H1 (cell line): ENCODE data around the gene GPR176. TPM values are rescaled to one million over a fixed set of nuclear protein-coding genes. Genes with fewer than 3 reads are reported as not detected.
"Not testable (repeated sequence)": the region's sequence is repeated elsewhere in the genome, so short reads cannot be mapped to it uniquely, and the experiment has no call there.

Experiments used
- CTCF ChIA-PET: fragments of 300-600 bp; sonication (Branson Sonifier 250); formaldehyde crosslinking; loops from one replicate; lab custom pipeline; 2021; ENCODE audit not compliant: partially characterized antibody; lab: Charles Lee
- POLR2A ChIA-PET: fragments of 300-600 bp; sonication (Branson Sonifier 250); formaldehyde crosslinking; loops from one replicate; lab custom pipeline; 2021; ENCODE audit warnings: inconsistent platforms; ENCODE audit not compliant: partially characterized antibody; lab: Charles Lee
- DNase-seq, 2 experiments: peaks; one replicate each; pipeline versions ENCODE4 v3.0.0 to v3.0.0-alpha.2; 2010 to 2022; ENCODE audit warnings: low spot score in 2 of 2, low read depth in 1 of 2, mixed read lengths in 1 of 2
- FAIRE-seq: peaks from 2 replicates; lab custom pipeline; 2011; peaks lifted over from hg19 to GRCh38; lab: Jason Lieb, UNC
- H2AFZ ChIP-seq: 2 replicates; pipeline ENCODE4 v1.8.1; 2012; ENCODE audit warnings: low read length, inconsistent platforms
- H2AK5ac ChIP-seq: 2 replicates; pipeline ENCODE4 v1.6.1; 2013; ENCODE audit warnings: low read depth, low read length
- H2BK120ac ChIP-seq: replicated peaks from 2 replicates; pipeline ENCODE3; 2013; ENCODE audit warnings: low read depth, low read length, inconsistent platforms
- H2BK12ac ChIP-seq: 2 replicates; pipeline ENCODE4 v1.6.1; 2013; ENCODE audit warnings: low read depth, low read length
- H2BK15ac ChIP-seq: 2 replicates; pipeline ENCODE4 v1.6.1; 2013; ENCODE audit warnings: low read length
- H2BK20ac ChIP-seq: 2 replicates; pipeline ENCODE4 v1.6.1; 2013; ENCODE audit warnings: low read length
- H2BK5ac ChIP-seq: 2 replicates; pipeline ENCODE4 v1.6.1; 2013; ENCODE audit warnings: low read depth, low read length
- H3K14ac ChIP-seq: 2 replicates; pipeline ENCODE4 v1.6.1; 2013; ENCODE audit warnings: inconsistent platforms; ENCODE audit not compliant: insufficient read length
- H3K18ac ChIP-seq: 2 replicates; pipeline ENCODE4 v1.6.1; 2013; ENCODE audit warnings: low read length; ENCODE audit errors: extremely low read depth
- H3K23ac ChIP-seq: 2 replicates; pipeline ENCODE4 v1.6.1; 2013; ENCODE audit warnings: inconsistent platforms; ENCODE audit not compliant: insufficient read length
- H3K23me2 ChIP-seq: 2 replicates; pipeline ENCODE4 v1.6.1; 2013; ENCODE audit warnings: low read depth, low read length
- H3K27ac ChIP-seq: 2 replicates; pipeline ENCODE4 v1.6.1; 2011; ENCODE audit warnings: low read depth, low read length, inconsistent platforms
- H3K27me3 ChIP-seq, 4 experiments: replicated peaks in 1 of 4; 1 replicate in 1 of 4; 2 replicates in 3 of 4; pipeline versions ENCODE4 v1.6.1 to v1.8.1; 2011 to 2013; ENCODE audit warnings: low read length in 3 of 4, mild to moderate bottlenecking in 3 of 4, inconsistent platforms in 2 of 4, mixed read lengths in 2 of 4, moderate library complexity in 1 of 4; ENCODE audit not compliant: control insufficient read depth in 3 of 4, insufficient read depth in 3 of 4; ENCODE audit errors: extremely low read depth in 1 of 4
- H3K36me3 ChIP-seq, 4 experiments: 2 replicates each; pipeline versions ENCODE4 v1.6.1 to v1.8.1; 2011 to 2013; ENCODE audit warnings: mild to moderate bottlenecking in 4 of 4, low read length in 3 of 4, moderate library complexity in 2 of 4, control low read depth in 1 of 4, inconsistent platforms in 1 of 4; ENCODE audit not compliant: insufficient read depth in 4 of 4, control insufficient read depth in 2 of 4
- H3K4ac ChIP-seq: replicated peaks from 2 replicates; pipeline ENCODE3; 2013; ENCODE audit warnings: low read length, low read depth, mixed read lengths, inconsistent platforms; ENCODE audit not compliant: insufficient read length
- H3K4me1 ChIP-seq, 4 experiments: replicated peaks in 1 of 4; 1 replicate in 1 of 4; 2 replicates in 3 of 4; pipeline versions ENCODE4 v1.6.1 to v1.8.1; 2011 to 2013; ENCODE audit warnings: low read length in 3 of 4, inconsistent platforms in 2 of 4, mixed read lengths in 1 of 4; ENCODE audit not compliant: insufficient read depth in 4 of 4, control insufficient read depth in 3 of 4
- H3K4me2 ChIP-seq, 2 experiments: 2 replicates each; pipeline versions ENCODE4 v1.6.1 to v1.8.1; 2011 to 2013; ENCODE audit warnings: low read depth in 2 of 2, low read length in 2 of 2, control low read depth in 1 of 2, inconsistent platforms in 1 of 2, mild to moderate bottlenecking in 1 of 2; ENCODE audit not compliant: insufficient read depth in 1 of 2
- H3K4me3 ChIP-seq, 4 experiments: fragments of 200-600, 300-600 bp in 1 of 4; sonication (generic), shearing (Covaris generic), sonication (Bioruptor Twin) in 1 of 4; 2 replicates each; pipeline versions ENCODE4 v1.5.1 to v1.8.1; 2011 to 2016; ENCODE audit warnings: low read length in 4 of 4, low read depth in 3 of 4, control low read depth in 2 of 4, inconsistent platforms in 2 of 4, mild to moderate bottlenecking in 2 of 4, mixed read lengths in 1 of 4, moderate library complexity in 1 of 4; ENCODE audit not compliant: insufficient read depth in 2 of 4; ENCODE audit errors: extremely low read depth in 1 of 4
- H3K56ac ChIP-seq: replicated peaks from 2 replicates; pipeline ENCODE3; 2013; ENCODE audit warnings: low read depth, mild to moderate bottlenecking, mixed read lengths, low read length, inconsistent platforms; ENCODE audit not compliant: insufficient read length
- H3K79me1 ChIP-seq: 2 replicates; pipeline ENCODE4 v1.6.1; 2013; ENCODE audit warnings: low read depth, low read length, control low read depth
- H3K79me2 ChIP-seq, 2 experiments: 2 replicates each; pipeline versions ENCODE4 v1.6.1 to v1.8.1; 2012 to 2013; ENCODE audit warnings: low read length in 2 of 2, mild to moderate bottlenecking in 2 of 2, inconsistent platforms in 1 of 2; ENCODE audit not compliant: insufficient read depth in 2 of 2, control insufficient read depth in 1 of 2
- H3K9ac ChIP-seq, 4 experiments: replicated peaks in 1 of 4; 1 replicate in 1 of 4; 2 replicates in 3 of 4; pipeline versions ENCODE4 v1.6.1 to v1.8.1; 2011 to 2013; ENCODE audit warnings: low read depth in 3 of 4, low read length in 3 of 4, control low read depth in 2 of 4, mild to moderate bottlenecking in 2 of 4, moderate library complexity in 2 of 4, inconsistent platforms in 1 of 4; ENCODE audit errors: extremely low read depth in 1 of 4
- H3K9me3 ChIP-seq, 2 experiments: 2 replicates each; pipeline versions ENCODE4 v1.6.1 to v1.8.1; 2012 to 2013; ENCODE audit warnings: mild to moderate bottlenecking in 2 of 2, moderate library complexity in 2 of 2, control low read depth in 1 of 2, inconsistent platforms in 1 of 2, low read depth in 1 of 2, low read length in 1 of 2, mixed read lengths in 1 of 2; ENCODE audit not compliant: insufficient read depth in 2 of 2
- H4K20me1 ChIP-seq, 2 experiments: replicated peaks in 1 of 2; 2 replicates each; pipeline versions ENCODE3 to v1.8.1; 2011 to 2013; ENCODE audit warnings: inconsistent platforms in 2 of 2, low read length in 2 of 2, mild to moderate bottlenecking in 1 of 2; ENCODE audit not compliant: insufficient read depth in 2 of 2, control insufficient read depth in 1 of 2
- H4K5ac ChIP-seq: 2 replicates; pipeline ENCODE4 v1.6.1; 2013; ENCODE audit warnings: low read length, low read depth, mixed read lengths, inconsistent platforms; ENCODE audit not compliant: insufficient read length
- H4K8ac ChIP-seq: 2 replicates; pipeline ENCODE4 v1.8.0; 2013; ENCODE audit warnings: mild to moderate bottlenecking, moderate library complexity, low read length, inconsistent platforms; ENCODE audit not compliant: insufficient read depth; ENCODE audit errors: extremely low read depth
- H4K91ac ChIP-seq: replicated peaks from 2 replicates; pipeline ENCODE3; 2013; ENCODE audit warnings: low read length, mixed read lengths, inconsistent platforms; ENCODE audit not compliant: insufficient read length
- CREB1 ChIP-seq: IDR thresholded peaks from 2 replicates; pipeline ENCODE4 v1.6.1; 2012; ENCODE audit warnings: inconsistent platforms
- HDAC6 ChIP-seq: IDR thresholded peaks from one replicate; pipeline ENCODE4 v1.7.1; 2012; ENCODE audit warnings: low read depth, mild to moderate bottlenecking, inconsistent platforms, low read length, moderate library complexity
- KDM5A ChIP-seq: fragments of 200-600 bp; IDR thresholded peaks from 2 replicates; pipeline ENCODE4 v1.7.1; 2012; ENCODE audit warnings: mild to moderate bottlenecking, low read length, inconsistent platforms, mixed read lengths
- RAD21 ChIP-seq, 2 experiments: IDR thresholded peaks in 1 of 2; conservative IDR thresholded peaks in 1 of 2; 2 replicates each; pipeline ENCODE4 v1.6.1; 2011; ENCODE audit warnings: low read depth in 2 of 2, low read length in 2 of 2, improper control_type of control experiment in 1 of 2, inconsistent platforms in 1 of 2, mild to moderate bottlenecking in 1 of 2, moderate library complexity in 1 of 2
- TAF7 ChIP-seq: optimal IDR thresholded peaks from 2 replicates; pipeline ENCODE3; 2011; ENCODE audit warnings: low read depth, mild to moderate bottlenecking, inconsistent platforms, low read length, moderate library complexity, borderline replicate concordance
- USF2 ChIP-seq: IDR thresholded peaks from 2 replicates; pipeline ENCODE4 v1.6.1; 2011; ENCODE audit warnings: low read length, improper control_type of control experiment
- WGBS, 2 experiments: shearing (Covaris generic) in 1 of 2; methylation state at CpG; one replicate each; pipeline versions ENCODE4 v1.1.6 to v1.1.7; 2013 to 2015; ENCODE audit warnings: low lambda C conversion rate in 2 of 2, mixed read lengths in 2 of 2, inconsistent platforms in 1 of 2, low coverage in 1 of 2, missing lambda C conversion rate in 1 of 2; ENCODE audit not compliant: insufficient replicate concordance in 2 of 2, insufficient coverage in 1 of 2, insufficient read length in 1 of 2; ENCODE audit errors: extremely low coverage in 1 of 2, missing lambda C conversion rate in 1 of 2; 5-methylcytosine and 5-hydroxymethylcytosine counted together
- polyA plus RNA-seq, 7 experiments: library from polyadenylated mRNA; depleted of rRNA in 3 of 7; stranded (reverse) in 5 of 7; unstranded in 2 of 7; fragments of >200 nt in 5 of 7; fragments of 200-250 nt in 2 of 7; gene quantifications; 1 replicate in 5 of 7; 2 replicates in 1 of 7; 4 replicates in 1 of 7; pipeline versions ENCODE4 v1.2.1 to v1.2.3, GENCODE V29; 2011 to 2013; ENCODE audit warnings: missing spikeins in 2 of 7, mixed read lengths in 2 of 7
- total RNA-seq: library from RNA; stranded (reverse); fragmentation: NEBNext Ultra II Directional; extraction: Animal tissue kit (Norgen Biotek cat#: 25700); gene quantifications from 2 replicates; pipeline ENCODE4 v1.2.1, GENCODE V29; 2021

The GPR176 gene
- total and polyA plus RNA-seq, 2 of the 8 experiments (the other 6 are each of a cell fraction or from before 2014, with no cell fraction given): 190 to 281 TPM

- TF ChIP-seq RAD21 (IDR thresholded peaks at IDR 0.05 in 1 of 2, conservative IDR thresholded peaks at IDR 0.05 in 1 of 2; ENCODE audit: low read depth in 2 of 2, low read length in 2 of 2): no peak
- no peak for TF ChIP-seq USF2
- TF ChIP-seq KDM5A: no peak
- TF ChIP-seq HDAC6: no peak
- TF ChIP-seq CREB1: no peak
- TF ChIP-seq TAF7: no peak
- TF ChIP-seq, all 59 proteins: peak for 0
These were observed 24.0 kb downstream of the GPR176 start (continued) for GRCh38 chr15:39896101-39896500.

- H2BK5ac ChIP-seq, H4K5ac ChIP-seq, H3K23ac ChIP-seq, DNase-seq, H3K56ac ChIP-seq, H3K14ac ChIP-seq, H3K9me3 ChIP-seq, H3K27me3 ChIP-seq, H2BK120ac ChIP-seq, H3K18ac ChIP-seq, H2BK15ac ChIP-seq, H3K9ac ChIP-seq, H2BK20ac ChIP-seq, H2BK12ac ChIP-seq, H3K4me2 ChIP-seq, H3K27ac ChIP-seq, CTCF ChIA-PET, H2AFZ ChIP-seq, H3K79me1 ChIP-seq, H3K4me3 ChIP-seq, FAIRE-seq, H4K91ac ChIP-seq, H3K23me2 ChIP-seq, H3K4ac ChIP-seq, H4K20me1 ChIP-seq, H2AK5ac ChIP-seq, H4K8ac ChIP-seq: not testable (repeated sequence)
- H3K79me2 ChIP-seq: peaks cover 5 to 64% of the 10 kb centered on the region in 2 experiments; a peak in 3 of 4 replicates
- POLR2A ChIA-PET: interaction anchor here (1.1 to 1.7 kb wide), 3 partner anchors 8 to 28 kb away, joined by 5 to 6 read pairs (median 6); no protein-coding TSS in a partner anchor
- peaks cover 4 to 29% (median 20%) of the 10 kb centered on the region in 4 experiments for H3K4me1 ChIP-seq
- 80% methylated on average over 2 of the region's 4 CpGs; no CpG with 5 or more reads in 1 of the 2 experiments for WGBS, 2 experiments
- peaks cover 0 to 14% (median 7%) of the 10 kb centered on the region in 4 experiments; a peak in 4 of 8 replicates for H3K36me3 ChIP-seq
These were observed 27.0 kb downstream of the GPR176 start for GRCh38 chr15:39893051-39893450.
